ENCODE measurements around the gene VWA3A.
"Not testable (repeated sequence)": the region's sequence is repeated elsewhere in the genome, so short reads cannot be mapped to it uniquely, and the experiment has no call there.

DNA sequence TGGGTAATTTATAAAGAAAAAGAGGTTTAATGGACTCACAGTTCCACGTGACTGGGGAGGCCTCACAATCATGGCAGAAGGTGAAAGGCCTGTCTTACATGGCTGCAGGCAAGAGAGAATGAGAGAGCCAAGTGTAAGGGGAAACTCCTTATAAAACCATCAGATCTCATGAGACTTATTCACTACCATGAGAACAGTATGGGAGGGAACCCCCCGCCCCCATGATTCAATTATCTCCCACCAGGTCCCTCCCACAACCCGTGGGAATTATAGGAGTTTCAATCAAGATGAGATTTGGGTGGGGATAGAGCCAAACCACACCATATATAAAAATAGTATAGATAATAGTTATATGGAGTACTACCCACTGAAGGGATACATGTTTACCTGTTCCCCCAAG lies 48.5 kb upstream of the VWA3A start:
- TF ChIP-seq POLR2A, CTCF, POLR2AphosphoS5 (IDR thresholded peaks at IDR 0.05): not testable (repeated sequence)

Measured in suprapubic skin (tissue), 4 donors.